ENCODE measurements around the gene SLC39A2. TPM values are rescaled to one million over a fixed set of nuclear protein-coding genes. Genes with fewer than 3 reads are reported as not detected.

Gene SLC39A2
- total and polyA plus RNA-seq, 9 donors, result 0.04 to 0.61 TPM; not detected in 7

DNA sequence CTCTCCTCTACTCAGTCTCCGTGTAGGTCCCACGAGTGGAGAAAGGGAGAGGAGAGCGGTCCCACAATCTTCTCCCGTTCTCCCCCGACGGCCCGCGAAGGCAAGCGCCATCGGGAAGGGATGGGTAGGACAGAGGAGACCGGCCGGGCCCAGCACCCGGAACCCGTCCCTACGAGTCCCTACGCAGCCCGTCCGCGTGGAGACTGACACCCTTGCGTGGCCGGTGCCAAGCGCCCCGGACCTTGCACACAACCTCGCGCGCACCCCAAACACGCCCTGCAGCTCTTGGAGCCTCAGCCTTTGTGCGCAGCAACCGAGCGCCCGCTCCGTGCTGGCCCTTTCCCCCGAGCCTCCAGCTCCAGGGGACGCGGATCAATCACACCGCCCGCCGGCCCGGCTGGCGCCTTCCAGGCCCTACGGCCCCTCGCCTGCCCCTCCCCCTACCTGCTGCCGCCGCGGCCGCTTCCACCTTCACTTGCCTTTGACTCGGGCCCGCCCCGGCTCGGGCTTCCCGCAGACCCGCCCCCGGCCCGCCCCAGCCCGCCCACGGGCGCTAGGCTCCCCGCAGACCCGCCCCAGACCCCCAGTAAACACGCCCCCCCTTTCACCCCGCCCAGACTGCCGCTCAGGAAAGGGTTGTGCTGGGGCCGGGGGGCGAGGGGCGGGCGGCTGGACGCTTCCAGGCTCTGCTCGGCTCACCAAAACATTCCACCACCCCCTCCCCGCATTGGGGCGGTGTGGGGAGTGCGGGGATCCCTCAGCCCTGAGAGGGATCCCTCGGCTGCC, 25.7 kb downstream of the SLC39A2 start, which contains the start of gene NDRG2:
Gene NDRG2 (minus strand): TSS at position 477 of the 786 bp plus-strand sequence. CDS start 1,746 bp downstream, outside the sequence.
- DNase-seq, result peak; percentile 87
- Histone ChIP-seq H3K27ac (ENCODE audit: low read length) (peak within 1 kb of the TSS; percentile 92), H3K9me3 (replicated peaks; ENCODE audit: control insufficient read depth, low read depth, low read length) (no peaks in the 10 kb centered on the region), H3K4me1 (ENCODE audit: control insufficient read depth, insufficient read depth, low read length) (peaks cover 38% of the 10 kb centered on the region), H3K4me3 (ENCODE audit: low read length) (peak within 1 kb of the TSS; percentile 61), H3K27me3 (ENCODE audit: control insufficient read depth, insufficient read depth, low read length) (peaks cover 2% of the 10 kb centered on the region), H3K36me3 (ENCODE audit: control insufficient read depth, insufficient read depth, low read length) (peaks cover 29% of the 10 kb centered on the region)
- under 1% methylated on average over 35 of the region's 72 CpGs for WGBS (ENCODE audit: insufficient coverage)

DNA sequence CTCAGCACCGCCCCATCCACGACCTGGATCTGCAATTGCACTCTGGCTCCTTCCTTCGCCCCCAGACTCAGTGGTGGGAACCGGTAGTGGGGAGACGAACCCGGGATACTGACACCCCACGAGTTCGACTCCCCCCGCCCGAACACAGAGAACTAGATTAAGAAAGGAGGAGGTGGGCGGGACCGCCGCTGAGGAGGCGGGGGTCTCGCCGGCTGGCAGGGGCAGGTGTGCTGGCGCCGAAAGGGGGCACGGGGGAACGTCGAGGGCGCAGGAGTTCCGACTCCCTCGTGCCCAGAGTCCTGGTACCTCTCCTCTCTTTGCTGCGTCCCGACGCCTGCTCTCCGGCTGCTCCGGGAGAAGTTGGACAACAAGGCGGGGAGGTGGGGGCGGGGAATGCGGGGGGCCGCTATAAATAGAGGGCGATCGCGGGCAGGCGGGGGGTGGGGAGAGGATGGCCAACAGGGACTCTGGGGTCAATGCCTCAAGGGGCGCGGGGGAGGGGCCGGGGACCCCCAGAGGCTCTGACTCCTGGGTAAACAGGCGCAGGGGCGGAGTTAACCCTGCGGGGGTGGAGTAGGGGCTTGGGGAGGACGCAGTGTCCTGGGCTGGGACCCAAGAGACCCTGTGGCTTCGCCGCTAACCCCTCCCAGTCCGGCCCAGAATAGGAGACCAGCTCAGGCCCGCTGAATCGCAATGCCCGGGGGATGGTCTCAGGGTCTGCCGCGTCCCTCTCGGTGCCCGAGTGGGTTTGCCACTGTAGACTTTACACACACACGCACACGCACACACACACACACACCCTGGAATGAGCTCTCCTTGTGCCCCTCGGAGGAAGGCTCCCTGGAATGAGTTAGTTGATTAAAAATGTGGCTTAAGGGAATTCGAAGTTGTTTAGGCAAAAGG, 26.5 kb downstream of the SLC39A2 start:
- peak overlapping the region; percentile 61 for H3K4me3 ChIP-seq (ENCODE audit: low read length)
- H3K36me3 ChIP-seq (ENCODE audit: control insufficient read depth, insufficient read depth, low read length), result peaks cover 23% of the 10 kb centered on the region
- peaks cover 38% of the 10 kb centered on the region for H3K4me1 ChIP-seq (ENCODE audit: control insufficient read depth, insufficient read depth, low read length)
- peak; percentile 70 for DNase-seq
- WGBS (ENCODE audit: insufficient coverage), result 3% methylated on average over 30 of the region's 58 CpGs
- H3K27me3 ChIP-seq (ENCODE audit: control insufficient read depth, insufficient read depth, low read length), result peaks cover 2% of the 10 kb centered on the region
- no peaks in the 10 kb centered on the region for H3K9me3 ChIP-seq (replicated peaks; ENCODE audit: control insufficient read depth, low read depth, low read length)
- H3K27ac ChIP-seq (ENCODE audit: low read length), result peak overlapping the region; percentile 92

DNA sequence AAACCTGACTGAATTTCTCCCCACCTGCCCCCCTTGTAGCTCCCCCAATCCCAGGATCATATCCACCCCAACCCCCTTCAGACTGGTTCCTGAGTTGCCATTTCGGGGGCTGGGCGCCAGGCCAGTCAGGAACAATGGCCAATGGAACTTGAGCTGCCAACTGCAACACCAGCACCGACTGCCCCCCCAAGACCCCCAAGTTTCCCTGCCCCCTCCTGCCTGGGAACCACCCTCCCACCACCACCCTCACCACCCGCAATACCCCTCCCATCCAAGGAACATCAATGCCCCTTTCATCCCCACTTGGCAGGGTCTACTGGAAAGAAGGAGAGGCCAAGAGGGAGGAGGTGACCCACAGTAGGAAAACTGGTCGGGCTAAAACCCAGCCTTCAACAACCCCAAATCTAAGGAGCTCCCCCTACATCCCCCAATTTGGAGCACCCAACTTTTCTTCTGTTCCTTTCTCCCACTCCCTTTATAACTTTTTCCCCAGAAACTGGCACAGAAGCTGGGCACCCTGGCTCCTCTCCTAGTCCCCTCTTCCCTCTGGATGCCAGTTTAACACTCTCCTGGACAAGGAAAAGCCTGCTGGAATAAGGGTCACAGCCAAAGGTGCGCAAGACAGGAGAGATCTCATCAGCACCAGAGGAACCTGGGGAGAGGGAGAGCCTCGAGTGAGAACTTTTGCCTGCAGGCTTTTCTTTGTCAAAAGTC, 27.3 kb downstream of the SLC39A2 start:
- Histone ChIP-seq H3K4me3 (ENCODE audit: low read length) (peak overlapping the region; percentile 61), H3K9me3 (replicated peaks; ENCODE audit: control insufficient read depth, low read depth, low read length) (no peaks in the 10 kb centered on the region), H3K27me3 (ENCODE audit: control insufficient read depth, insufficient read depth, low read length) (peaks cover 2% of the 10 kb centered on the region), H3K27ac (ENCODE audit: low read length) (peak overlapping the region; percentile 86), H3K4me1 (ENCODE audit: control insufficient read depth, insufficient read depth, low read length) (peaks cover 39% of the 10 kb centered on the region), H3K36me3 (ENCODE audit: control insufficient read depth, insufficient read depth, low read length) (peaks cover 15% of the 10 kb centered on the region)
- 70% methylated on average over 2 of the region's 7 CpGs for whole genome bisulfite sequencing (ENCODE audit: insufficient coverage)
- DNase-seq, result peak; percentile 46

DNA sequence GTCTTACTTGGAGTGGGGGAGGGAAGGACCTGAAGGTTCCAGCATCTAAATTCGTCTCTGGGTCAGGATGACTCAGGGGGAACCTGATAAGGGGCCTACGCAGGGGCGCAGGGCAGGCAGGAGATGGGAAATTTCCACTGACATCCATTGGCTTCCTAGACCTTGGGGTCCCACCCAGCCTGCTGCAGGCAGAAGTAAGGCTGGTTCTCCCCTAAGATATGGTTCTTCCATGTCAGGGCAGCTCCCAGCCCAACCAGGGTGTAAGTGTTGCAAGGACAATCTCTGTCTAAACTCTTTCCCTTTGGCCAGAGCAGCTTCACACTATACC, 27.9 kb downstream of the SLC39A2 start:
- Histone ChIP-seq H3K27ac (ENCODE audit: low read length) (peak overlapping the region; percentile 86), H3K4me1 (ENCODE audit: control insufficient read depth, insufficient read depth, low read length) (peaks cover 43% of the 10 kb centered on the region), H3K27me3 (ENCODE audit: control insufficient read depth, insufficient read depth, low read length) (peaks cover 2% of the 10 kb centered on the region), H3K4me3 (ENCODE audit: low read length) (no peak overlapping the region), H3K9me3 (replicated peaks; ENCODE audit: control insufficient read depth, low read depth, low read length) (no peaks in the 10 kb centered on the region), H3K36me3 (ENCODE audit: control insufficient read depth, insufficient read depth, low read length) (peaks cover 10% of the 10 kb centered on the region)
- DNase-seq, result no peak
- 50% methylated on average over 2 of the region's 3 CpGs for WGBS (ENCODE audit: insufficient coverage)

DNA sequence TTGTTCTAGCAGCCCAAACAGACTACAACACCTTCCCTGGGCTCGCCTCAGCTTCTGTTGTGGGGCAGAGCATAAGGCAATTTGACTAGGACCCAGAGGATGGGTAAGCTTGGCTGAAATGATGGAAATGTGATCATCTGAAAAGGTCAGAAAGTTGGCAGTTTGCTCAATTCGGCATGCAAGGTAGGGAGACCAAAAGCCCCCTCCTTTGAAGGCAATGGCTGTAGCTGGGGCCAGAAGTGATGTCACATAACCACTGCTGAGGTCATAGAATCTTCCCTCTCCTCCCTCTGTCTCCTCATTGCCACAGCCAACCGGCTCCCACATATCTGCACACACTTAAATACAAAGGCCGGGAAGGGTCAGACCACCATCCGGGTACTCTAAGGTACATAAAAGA, 30.8 kb downstream of the SLC39A2 start, which contains the start of gene TPPP2:
Gene TPPP2 (plus strand): TSS at position 301 of the 400 bp plus-strand sequence. CDS start 365 bp downstream, outside the sequence.
- peaks cover 47% of the 10 kb centered on the region for H3K4me1 ChIP-seq (ENCODE audit: control insufficient read depth, insufficient read depth, low read length)
- no peak for DNase-seq
- WGBS (ENCODE audit: insufficient coverage), result 100% methylated on average over 1 of the region's 5 CpGs
- no peaks in the 10 kb centered on the region for H3K9me3 ChIP-seq (replicated peaks; ENCODE audit: control insufficient read depth, low read depth, low read length)
- no peaks in the 10 kb centered on the region for H3K36me3 ChIP-seq (ENCODE audit: control insufficient read depth, insufficient read depth, low read length)
- no peak within 1 kb of the TSS for H3K27ac ChIP-seq (ENCODE audit: low read length)
- H3K4me3 ChIP-seq (ENCODE audit: low read length), result no peak within 1 kb of the TSS
- no peaks in the 10 kb centered on the region for H3K27me3 ChIP-seq (ENCODE audit: control insufficient read depth, insufficient read depth, low read length)

DNA sequence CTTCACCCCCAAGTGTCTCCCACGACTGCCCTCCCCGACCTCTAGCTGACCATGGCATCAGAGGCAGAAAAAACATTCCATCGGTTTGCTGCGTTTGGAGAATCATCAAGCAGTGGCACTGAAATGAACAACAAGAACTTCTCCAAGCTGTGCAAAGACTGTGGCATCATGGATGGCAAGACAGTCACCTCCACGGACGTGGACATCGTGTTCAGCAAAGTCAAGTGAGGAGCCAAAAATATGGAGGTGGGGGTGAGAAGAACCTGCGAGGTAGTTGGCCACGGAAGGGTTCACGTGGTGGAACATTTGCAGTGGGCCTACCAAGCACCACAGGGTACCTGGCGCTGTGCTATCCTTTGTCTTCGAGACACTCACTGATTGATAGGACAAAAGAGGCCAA, 31.4 kb downstream of the SLC39A2 start:
- Histone ChIP-seq H3K4me3 (ENCODE audit: low read length) (no peak overlapping the region), H3K36me3 (ENCODE audit: control insufficient read depth, insufficient read depth, low read length) (no peaks in the 10 kb centered on the region), H3K9me3 (replicated peaks; ENCODE audit: control insufficient read depth, low read depth, low read length) (no peaks in the 10 kb centered on the region), H3K27me3 (ENCODE audit: control insufficient read depth, insufficient read depth, low read length) (no peaks in the 10 kb centered on the region), H3K27ac (ENCODE audit: low read length) (no peak overlapping the region), H3K4me1 (ENCODE audit: control insufficient read depth, insufficient read depth, low read length) (peaks cover 44% of the 10 kb centered on the region)
- DNase-seq, result no peak
- 85% methylated on average over 12 of the region's 12 CpGs for WGBS (ENCODE audit: insufficient coverage)

DNA sequence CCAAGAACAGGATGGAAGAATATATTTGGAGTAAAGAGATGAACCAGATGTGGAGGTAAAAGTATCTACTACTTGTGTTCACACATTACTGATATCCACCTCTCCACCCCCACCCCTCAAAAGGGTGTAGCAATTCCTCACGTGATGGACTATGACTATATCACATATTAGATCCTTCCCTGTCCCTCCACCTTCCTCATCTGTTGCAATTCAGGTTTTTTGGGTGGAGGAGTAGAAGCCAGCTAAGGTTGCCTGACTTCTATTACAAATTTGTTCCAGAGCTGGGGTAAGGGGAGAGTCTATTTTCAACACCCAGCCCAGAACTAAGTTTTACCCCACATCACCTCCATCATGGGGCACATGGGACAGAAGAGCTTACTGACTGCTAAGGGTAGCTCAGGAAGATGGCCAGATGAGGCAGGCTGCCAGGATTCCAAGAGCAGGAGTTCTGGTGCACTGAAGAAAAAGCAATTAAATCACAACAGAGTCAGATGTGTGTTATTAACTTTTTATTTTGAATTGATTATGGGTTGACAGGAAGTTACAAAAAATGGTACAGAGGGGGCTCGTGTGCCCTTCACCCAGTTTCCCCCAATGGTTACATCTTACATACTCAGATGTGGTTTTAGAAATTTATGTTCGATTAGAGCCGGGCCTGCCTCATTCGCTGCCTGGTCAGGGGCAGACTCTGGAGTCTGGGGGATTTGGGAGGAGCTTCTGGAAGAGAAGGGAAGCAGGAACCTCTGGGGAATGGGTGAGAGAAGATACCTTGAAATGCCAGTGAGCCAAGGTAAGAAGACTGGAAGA, 33.4 kb downstream of the SLC39A2 start:
- WGBS (ENCODE audit: insufficient coverage), result 79% methylated on average over 2 of the region's 5 CpGs
- Histone ChIP-seq H3K27me3 (ENCODE audit: control insufficient read depth, insufficient read depth, low read length) (no peaks in the 10 kb centered on the region), H3K4me1 (ENCODE audit: control insufficient read depth, insufficient read depth, low read length) (peaks cover 35% of the 10 kb centered on the region), H3K9me3 (replicated peaks; ENCODE audit: control insufficient read depth, low read depth, low read length) (no peaks in the 10 kb centered on the region), H3K4me3 (ENCODE audit: low read length) (no peak overlapping the region), H3K27ac (ENCODE audit: low read length) (no peak overlapping the region), H3K36me3 (ENCODE audit: control insufficient read depth, insufficient read depth, low read length) (no peaks in the 10 kb centered on the region)
- DNase-seq, result no peak

DNA sequence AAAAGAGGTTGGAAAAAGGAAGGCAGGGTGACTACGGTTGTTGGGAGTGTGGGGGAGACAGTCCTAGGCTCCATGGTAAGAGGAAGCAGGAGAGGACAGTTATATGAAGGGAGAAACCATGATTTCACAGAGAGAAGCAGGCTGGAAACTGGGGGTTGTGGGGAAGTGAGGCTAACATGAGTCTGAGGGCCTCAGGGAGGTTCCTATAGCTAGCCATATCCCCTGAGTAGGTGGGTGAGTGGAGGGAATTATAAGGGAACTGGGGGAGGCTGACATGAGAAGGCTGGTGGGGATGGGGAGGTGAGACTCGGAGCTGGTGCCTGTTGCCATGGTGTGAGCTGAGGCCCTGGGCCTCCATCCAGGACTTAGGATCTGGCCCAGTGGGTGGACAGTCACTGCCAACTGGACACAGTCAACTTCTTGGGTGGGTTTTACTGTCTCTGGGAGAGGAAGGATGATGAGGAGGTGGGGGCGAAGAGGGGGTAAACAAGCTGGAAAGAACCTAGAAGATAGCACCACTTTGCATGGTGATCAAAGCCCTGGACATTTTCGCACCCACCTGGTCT, 34.1 kb downstream of the SLC39A2 start:
- no peak overlapping the region for H3K27ac ChIP-seq (ENCODE audit: low read length)
- H3K9me3 ChIP-seq (replicated peaks; ENCODE audit: control insufficient read depth, low read depth, low read length), result no peaks in the 10 kb centered on the region
- H3K36me3 ChIP-seq (ENCODE audit: control insufficient read depth, insufficient read depth, low read length), result no peaks in the 10 kb centered on the region
- H3K4me1 ChIP-seq (ENCODE audit: control insufficient read depth, insufficient read depth, low read length), result peaks cover 41% of the 10 kb centered on the region
- 77% methylated on average over 4 of the region's 4 CpGs for WGBS (ENCODE audit: insufficient coverage)
- no peak overlapping the region for H3K4me3 ChIP-seq (ENCODE audit: low read length)
- DNase-seq, result no peak
- no peaks in the 10 kb centered on the region for H3K27me3 ChIP-seq (ENCODE audit: control insufficient read depth, insufficient read depth, low read length)

DNA sequence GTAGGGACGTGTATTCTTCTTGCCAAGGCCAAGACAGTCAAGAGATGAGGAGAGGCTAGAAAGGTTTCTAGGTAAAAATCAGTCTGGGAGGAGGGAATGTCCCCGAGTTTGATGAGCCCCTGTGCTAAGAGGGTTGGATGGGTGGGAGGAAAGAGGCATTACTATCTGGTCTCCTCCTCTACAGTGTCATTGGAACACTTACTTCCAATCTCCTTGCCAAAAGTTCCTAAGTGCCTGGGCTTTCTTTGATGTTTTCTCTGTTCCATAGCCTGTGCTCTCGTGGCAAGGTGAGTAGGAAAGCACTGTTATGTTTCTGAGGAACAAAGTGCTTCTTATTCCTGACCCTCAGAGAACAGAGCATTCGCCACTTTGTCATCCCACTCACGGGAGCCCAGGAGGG, 35.6 kb downstream of the SLC39A2 start, which contains the start of gene RNASE13:
Gene RNASE13 (minus strand): TSS at position 101 of the 400 bp plus-strand sequence. CDS start 519 bp downstream, outside the sequence.
- H3K4me1 ChIP-seq (ENCODE audit: control insufficient read depth, insufficient read depth, low read length), result peaks cover 55% of the 10 kb centered on the region
- 77% methylated on average over 3 of the region's 5 CpGs for WGBS (ENCODE audit: insufficient coverage)
- DNase-seq, result no peak
- H3K27me3 ChIP-seq (ENCODE audit: control insufficient read depth, insufficient read depth, low read length), result no peaks in the 10 kb centered on the region
- no peak within 1 kb of the TSS for H3K4me3 ChIP-seq (ENCODE audit: low read length)
- H3K9me3 ChIP-seq (replicated peaks; ENCODE audit: control insufficient read depth, low read depth, low read length), result no peaks in the 10 kb centered on the region
- no peaks in the 10 kb centered on the region for H3K36me3 ChIP-seq (ENCODE audit: control insufficient read depth, insufficient read depth, low read length)
- H3K27ac ChIP-seq (ENCODE audit: low read length), result no peak within 1 kb of the TSS
